HG03025 (cell line): Measurements from ENCODE around the gene GMDS.
"Not testable (repeated sequence)": the region's sequence is repeated elsewhere in the genome, so short reads cannot be mapped to it uniquely, and the experiment has no call there.

Experiments used
- ATAC-seq: cut with Tn5 transposase; IDR thresholded peaks from one replicate; pipeline ENCODE4 v1.9.1; 2021; ENCODE audit warnings: mild to moderate bottlenecking, moderate library complexity; ENCODE audit not compliant: unreplicated experiment, low FRiP score

Gene GMDS

GRCh38 chr6:1850121-1850839 lies 395.1 kb downstream of the GMDS start:
- ATAC-seq, result no peak

GRCh38 chr6:1849691-1850090 lies 395.7 kb downstream of the GMDS start:
- ATAC-seq, result no peak

- ATAC-seq, result no peak
Observed at GRCh38 chr6:1848752-1849151, 396.7 kb downstream of the GMDS start.

- ATAC-seq, result no peak
Observed at GRCh38 chr6:1846611-1847010, 398.8 kb downstream of the GMDS start.

GRCh38 chr6:1845543-1845942 lies 399.9 kb downstream of the GMDS start:
- ATAC-seq, result not testable (repeated sequence)

- no peak for ATAC-seq
Observed at GRCh38 chr6:1842334-1842733, 403.1 kb downstream of the GMDS start.

GRCh38 chr6:1841136-1841535 lies 404.3 kb downstream of the GMDS start:
- ATAC-seq, result no peak

- ATAC-seq, result no peak
Observed at GRCh38 chr6:1840491-1841121, 404.8 kb downstream of the GMDS start.

- ATAC-seq, result no peak
Observed at GRCh38 chr6:1839361-1839760, 406.0 kb downstream of the GMDS start.

GRCh38 chr6:1838604-1839213 lies 406.7 kb downstream of the GMDS start:
- ATAC-seq, result no peak

- ATAC-seq, result no peak
Observed at GRCh38 chr6:1837826-1838225, 407.6 kb downstream of the GMDS start.

GRCh38 chr6:1836690-1837089 lies 408.7 kb downstream of the GMDS start:
- ATAC-seq, result no peak

- no peak for ATAC-seq
Observed at GRCh38 chr6:1834646-1835516, 410.5 kb downstream of the GMDS start.

- ATAC-seq, result no peak
Observed at GRCh38 chr6:1834207-1834606, 411.2 kb downstream of the GMDS start.

- ATAC-seq, result no peak
Observed at GRCh38 chr6:1832844-1833787, 412.3 kb downstream of the GMDS start.

GRCh38 chr6:1832358-1832757 lies 413.0 kb downstream of the GMDS start:
- ATAC-seq, result no peak

GRCh38 chr6:1827984-1828793 lies 417.2 kb downstream of the GMDS start:
- no peak for ATAC-seq

GRCh38 chr6:1825926-1826325 lies 419.5 kb downstream of the GMDS start:
- ATAC-seq, result no peak

GRCh38 chr6:1825277-1825676 lies 420.1 kb downstream of the GMDS start:
- no peak for ATAC-seq
